Activated CD4-positive, CD25-positive, alpha-beta regulatory T cell treated with anti-CD3 and anti-CD28 coated beads, Interleukin-2, amount 50 U/mL, for 16 hours (primary cell): ENCODE results near the gene TMEM127.
"Not testable (repeated sequence)": the region's sequence is repeated elsewhere in the genome, so short reads cannot be mapped to it uniquely, and the experiment has no call there.

Experiments
- DNase-seq: peaks from one replicate; pipeline ENCODE4 v3.0.0-alpha.2; 2020; ENCODE audit warnings: low read depth, low spot score

TMEM127 gene

DNA sequence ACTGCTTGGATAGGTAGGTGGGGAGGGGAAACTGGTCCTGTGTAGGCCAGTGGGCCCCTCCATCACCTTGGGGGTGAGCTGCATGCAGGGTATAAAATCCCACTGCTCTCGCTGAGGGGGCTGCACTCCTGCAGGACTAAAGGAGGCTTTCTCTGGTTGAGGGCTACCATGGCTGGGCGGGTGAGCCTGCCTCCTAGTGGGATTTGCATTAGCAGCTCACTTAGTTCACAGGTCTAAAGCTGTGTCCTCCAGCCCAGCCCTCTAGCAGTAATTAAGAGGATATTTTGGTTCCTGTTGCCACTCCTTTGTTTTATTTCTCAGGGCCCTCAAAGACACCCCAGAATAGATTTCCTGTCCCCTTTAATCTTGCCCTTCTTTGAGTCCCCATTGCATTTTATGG lies 24.6 kb downstream of the TMEM127 start:
- no peak for DNase-seq

DNA sequence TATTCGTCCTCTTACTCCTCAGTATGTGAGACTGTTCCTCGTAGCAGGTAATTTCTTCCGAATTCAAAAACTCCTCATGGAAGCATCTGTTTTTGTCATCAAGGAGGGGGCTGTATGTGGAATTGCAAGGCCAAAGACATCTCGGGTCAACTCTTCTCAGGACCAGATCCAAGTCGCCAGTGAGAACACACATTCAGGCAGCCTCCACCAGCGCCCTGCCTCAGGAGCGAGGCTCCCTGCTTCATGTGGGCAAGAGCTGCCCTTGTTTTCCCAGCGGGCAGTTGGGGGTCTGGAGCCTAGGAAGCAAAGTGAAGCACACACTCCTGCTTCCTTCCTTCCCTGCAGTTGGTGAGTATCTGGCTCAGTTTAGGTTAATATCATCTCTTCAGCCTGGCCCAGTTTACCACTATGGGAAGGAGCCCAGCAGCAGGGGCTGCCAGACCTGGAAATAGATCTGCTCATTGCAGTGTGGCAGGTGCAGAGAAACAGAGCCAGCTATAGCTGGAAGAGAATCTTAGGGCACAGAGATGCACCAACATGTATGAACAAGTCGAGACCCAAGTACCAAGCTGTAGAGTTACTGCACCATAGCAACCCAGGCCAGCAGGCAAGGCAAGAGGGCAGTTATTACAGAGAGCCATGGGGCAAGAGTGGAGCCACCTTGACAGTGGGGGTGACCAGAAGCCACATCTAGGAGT lies 25.3 kb downstream of the TMEM127 start:
- DNase-seq = no peak

DNA sequence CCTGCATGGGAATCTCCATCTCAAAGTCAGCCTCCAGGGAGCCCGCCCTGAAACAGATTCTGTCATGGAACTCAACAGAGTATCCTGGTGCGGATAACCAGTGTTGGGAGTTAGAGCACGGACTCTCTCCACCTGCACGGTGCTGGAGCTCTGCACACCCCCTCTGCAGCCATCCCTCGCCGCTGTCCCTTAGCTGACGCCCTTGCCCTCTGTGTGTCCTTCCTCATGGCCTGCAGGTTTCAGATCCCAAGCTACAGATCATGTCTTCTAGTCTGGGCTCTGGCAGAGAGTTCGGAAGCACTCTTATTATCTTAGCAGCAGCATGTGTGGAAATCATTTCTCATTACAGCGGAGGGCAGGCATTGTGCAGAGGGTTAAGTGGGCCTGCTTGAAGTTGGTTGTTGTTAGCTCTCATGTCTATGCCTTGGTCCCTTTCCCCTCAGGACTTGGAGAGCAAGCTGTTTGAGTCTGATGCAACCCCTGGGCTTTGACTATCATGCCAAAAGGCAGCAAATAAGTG lies 26.0 kb downstream of the TMEM127 start:
- DNase-seq = no peak

DNA sequence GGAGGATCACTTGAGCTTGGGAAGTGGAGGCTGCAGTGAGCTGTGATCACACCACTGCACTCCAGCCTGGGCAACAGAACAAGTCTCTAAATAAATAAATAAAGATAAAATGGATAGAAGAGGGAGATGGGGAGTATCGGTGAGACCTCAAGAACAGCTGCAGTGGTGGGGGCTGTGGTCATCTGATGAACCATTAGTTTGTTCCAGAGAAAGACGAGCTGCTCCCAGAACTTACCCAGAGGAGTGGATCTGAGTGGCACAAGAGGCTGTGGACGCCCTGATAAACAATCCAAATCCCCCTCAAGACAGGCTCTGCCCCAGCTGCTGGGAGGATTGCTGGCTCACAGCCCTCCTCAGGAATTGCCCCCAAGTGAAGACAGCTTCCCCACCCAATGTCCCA lies 26.7 kb downstream of the TMEM127 start:
- no peak for DNase-seq

DNA sequence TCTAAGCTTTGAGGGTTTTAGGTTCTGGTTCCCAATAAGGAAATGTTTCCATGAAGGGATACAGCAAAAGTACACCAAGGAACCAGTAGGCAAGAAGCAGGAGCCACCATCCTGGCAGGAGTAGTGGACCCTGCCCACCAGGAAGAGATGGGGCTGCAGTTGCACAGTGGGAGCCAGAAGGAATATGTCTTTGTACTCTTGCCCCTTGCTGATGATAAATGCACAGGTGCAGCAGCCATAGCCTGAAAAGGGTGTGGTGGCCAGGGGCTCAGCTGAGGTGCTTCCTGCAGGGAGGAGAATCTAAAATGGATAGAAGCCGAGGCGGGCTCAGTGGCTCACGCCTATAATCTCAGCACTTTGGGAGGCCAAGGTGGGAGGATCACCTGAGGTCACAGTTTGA lies 27.5 kb downstream of the TMEM127 start:
- no peak for DNase-seq

DNA sequence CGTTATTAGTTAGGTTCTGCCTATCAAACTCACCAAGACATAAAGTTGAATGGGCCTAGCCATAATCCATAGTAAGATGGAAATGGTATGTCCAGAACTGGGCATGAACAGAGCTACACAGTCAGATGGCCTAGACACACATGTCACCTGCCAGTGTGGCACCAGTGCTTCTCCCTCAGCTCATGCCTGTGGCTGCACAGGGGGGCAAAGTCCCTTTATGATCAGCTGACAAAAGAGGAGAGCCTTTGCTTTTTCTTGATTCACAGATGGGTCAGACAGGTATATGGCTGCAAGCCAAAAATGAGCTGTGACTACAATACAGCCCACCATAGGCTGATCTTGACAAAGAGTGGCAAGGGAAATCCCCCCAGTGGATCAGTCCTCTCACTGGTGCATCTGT lies 28.9 kb downstream of the TMEM127 start:
- no peak for DNase-seq

DNA sequence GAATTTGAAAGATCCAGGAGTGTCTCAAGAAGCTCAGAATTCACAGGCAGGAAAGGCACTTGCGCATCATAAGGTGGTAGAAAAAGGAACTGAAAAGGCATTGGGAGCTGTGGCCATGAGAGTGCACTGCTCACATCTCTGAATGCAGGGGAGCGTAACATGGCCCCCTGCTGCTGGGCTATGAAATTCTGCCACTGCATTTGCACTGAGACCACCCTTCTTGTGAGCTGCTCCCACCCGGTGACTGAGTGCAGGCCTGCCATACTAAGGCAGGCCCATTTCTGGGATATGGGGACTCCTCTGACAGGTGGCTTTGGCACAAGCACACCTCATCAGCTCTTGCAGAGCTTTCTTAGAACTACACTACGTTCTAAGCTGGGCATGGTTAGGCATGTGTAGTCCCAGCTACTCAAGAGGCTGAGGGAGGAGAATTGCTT lies 31.9 kb downstream of the TMEM127 start:
- no peak for DNase-seq

DNA sequence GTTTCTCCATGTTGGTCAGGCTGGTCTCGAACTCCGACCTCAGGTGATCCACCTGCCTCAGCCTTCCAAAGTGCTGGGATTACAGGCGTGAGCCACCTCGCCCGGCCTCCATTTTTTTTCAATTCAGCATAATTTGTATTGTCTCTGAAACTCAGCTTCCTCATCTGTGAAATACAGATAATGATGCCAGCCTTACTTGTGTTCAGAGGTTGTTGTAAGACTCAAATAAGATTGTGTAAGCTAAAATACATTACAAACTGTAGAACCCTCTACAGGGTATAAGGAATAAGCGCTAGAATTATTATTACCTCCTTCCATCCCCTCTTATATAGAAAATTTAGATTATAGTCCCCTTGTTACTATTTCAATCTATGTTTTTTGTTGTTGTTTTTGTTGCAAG lies 32.4 kb downstream of the TMEM127 start:
- DNase-seq = no peak

DNA sequence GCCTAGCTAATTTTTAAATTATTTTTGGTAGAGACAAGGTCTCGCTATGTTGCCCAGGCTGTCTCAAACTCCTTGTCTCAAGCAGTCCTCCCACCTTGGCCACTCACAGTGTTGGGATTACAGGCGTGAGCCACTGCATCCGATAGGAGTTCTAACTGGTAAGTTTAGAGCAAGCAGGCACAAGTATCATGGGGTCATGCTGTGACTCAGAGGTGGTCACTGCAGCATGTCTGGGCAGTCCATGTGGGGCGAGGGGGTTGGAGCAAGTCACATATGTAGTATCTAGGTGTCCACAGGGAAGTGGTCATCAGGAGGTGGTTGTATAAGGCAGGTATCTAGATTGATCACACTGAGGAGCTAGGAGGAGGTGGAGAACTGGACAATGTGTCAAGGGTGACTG lies 34.5 kb downstream of the TMEM127 start:
- no peak for DNase-seq

DNA sequence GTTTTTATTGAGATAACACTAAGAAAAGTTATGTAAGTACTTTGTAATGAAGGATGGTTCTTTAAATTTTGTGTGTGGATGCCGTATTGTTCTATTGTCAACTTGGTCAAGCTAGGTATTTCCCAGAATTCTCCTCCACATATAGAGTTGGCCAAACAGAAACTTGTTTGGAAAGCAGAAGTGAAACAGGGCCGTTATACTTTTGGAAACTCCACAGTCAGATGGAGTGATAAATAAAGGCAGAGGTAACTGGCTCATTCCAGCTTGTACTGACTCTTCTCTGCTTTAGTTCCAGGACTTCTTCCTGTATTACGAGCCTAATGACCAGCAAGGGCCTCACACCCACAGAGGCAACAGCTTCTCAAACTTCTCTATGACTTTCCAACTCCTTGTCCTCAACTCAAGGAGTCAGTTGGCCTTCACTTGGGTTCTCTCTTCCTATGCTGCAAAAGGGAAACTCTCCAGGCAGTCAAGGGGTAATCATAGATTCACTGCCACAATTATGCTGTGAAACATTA lies 40.7 kb downstream of the TMEM127 start:
- no peak for DNase-seq

DNA sequence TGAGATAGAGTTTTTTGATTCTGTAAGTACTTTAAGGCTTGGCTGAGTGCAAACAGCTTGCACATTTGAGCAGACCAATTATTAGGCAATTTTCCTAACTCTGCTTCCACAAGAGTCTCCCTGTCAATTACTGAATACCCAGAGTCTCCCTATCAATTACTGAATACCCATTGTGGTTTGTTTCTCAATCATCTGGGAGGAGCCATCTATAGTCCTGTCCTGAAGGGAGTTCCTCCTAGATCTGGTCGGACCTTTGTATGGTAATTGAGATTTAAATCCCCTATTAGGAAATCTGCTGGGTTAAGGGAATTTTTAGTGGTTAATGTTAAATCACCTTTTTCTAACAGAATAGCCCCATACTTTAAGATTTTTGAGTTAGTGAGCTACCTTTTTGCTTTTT lies 44.7 kb downstream of the TMEM127 start:
- not testable (repeated sequence) for DNase-seq

DNA sequence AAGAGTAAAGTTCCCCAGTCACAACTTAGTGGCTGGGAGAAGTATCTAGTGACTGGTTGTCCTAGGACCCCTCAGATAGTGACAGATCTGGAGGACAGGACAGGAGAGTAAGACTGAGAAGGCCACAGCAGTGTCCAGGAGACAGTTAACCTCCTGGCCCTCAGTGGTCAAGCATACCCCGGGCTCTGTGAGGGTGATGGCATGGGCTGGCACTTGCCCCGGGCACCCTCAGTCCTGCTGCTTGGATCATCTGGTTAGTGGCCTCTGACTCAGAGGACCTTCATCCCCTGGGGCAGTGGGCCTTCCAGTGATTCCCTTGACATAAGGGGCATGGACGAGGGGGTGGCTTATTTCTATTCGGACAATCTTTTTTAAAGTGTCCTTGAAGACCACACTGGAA lies 45.8 kb downstream of the TMEM127 start:
- DNase-seq = not testable (repeated sequence)

DNA sequence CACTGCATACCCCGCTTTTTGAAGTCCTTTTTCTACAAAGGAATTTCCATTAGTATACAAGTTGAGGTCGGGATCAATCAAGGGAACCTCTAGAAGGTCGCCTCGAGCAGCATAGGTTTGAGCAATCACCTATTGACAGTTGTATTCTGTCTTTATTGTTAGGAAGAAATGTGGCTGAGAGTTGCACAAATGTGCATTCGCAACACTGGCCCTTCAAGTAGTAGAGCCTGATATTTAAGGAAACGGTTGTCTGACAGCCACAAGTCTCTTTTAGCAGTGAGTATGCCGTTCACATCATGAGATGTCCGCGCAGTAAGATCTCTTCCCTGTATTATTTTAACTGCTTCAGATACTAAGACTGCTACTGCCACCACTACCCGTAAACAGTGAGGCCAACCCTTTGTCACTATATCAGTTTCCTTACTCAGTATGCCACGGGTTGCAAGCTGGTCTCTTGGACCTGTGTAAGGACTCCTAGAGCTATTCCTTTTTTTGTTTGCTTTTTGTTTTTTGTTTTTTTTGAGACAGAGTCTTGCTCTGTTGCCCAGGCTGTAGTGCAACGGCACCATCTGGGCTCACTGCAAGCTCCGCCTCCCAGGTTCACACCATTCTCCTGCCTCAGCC lies 47.2 kb downstream of the TMEM127 start:
- no peak for DNase-seq

DNA sequence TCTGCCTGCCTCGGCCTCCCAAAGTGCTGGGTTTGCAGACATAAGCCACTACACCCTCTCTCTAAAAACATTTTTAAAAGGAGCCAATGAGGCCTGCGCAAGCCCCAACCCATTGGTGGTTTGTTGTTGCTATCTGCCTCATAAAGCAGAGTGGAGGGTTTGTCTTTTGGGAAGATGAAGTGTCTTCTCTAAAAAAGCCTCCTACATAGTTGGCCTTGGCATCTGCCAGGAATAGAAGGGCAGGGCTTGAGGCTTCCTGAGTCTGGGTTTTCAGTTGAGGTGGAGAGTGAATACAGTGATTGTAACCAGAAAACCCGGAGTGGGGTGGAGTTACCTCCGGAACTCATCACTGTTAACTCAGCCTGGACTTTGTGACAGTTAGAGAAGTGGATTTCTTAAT lies 51.2 kb downstream of the TMEM127 start:
- no peak for DNase-seq

DNA sequence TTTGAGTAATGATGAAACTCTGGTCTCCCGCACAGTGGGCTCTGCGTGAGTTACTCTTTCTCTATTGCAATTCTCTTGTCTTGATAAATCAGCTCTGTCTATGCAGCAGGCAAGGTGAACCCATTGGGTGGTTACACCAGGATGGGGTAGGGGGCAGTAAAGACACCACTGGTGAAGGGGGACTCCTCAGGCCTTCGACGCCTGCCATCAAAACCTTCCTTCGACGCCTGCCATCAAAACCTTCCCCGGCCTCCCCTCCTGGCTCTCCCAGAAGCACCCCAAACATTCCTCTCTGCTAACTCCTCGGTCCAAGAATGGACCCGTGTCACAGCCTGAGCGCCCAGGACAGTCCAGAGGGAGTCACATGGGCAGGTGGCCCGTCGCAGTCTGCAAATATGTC lies 52.4 kb downstream of the TMEM127 start:
- DNase-seq = no peak

DNA sequence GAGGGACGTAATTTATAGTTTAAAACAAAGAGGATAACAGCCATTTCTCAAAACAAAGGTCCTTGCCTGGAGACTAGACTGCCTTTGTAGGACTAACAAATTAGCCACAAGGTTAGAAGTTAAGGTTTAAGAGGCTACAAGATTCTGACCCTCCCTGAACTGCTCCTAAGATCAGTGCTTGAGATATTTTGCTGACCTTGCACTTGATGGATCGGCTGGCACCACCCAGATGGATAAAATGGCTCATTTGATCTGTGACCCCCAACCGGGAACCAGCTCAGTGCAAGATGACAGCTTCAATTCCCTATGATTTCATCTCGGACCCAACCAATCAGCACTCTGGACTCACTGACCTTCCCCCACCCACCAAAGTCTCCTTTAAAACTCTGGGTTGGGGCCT lies 53.5 kb downstream of the TMEM127 start:
- no peak for DNase-seq

DNA sequence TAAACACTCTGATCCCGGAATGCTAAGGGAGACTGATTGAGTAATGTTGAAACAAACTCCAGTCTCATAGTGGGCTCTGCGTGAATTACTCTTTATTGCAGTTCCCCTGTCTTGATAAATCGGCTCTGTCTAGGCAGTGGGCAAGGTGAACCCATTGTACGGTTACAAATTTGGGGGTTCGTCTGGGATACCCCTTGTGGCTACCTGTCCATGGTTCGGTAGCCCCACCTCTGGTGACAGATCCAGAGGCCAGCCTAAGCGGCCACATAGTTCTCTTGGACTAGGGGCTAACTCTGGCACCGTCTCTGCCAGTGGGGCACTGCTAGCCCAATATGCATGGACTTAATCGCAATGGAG lies 56.1 kb downstream of the TMEM127 start:
- no peak for DNase-seq

DNA sequence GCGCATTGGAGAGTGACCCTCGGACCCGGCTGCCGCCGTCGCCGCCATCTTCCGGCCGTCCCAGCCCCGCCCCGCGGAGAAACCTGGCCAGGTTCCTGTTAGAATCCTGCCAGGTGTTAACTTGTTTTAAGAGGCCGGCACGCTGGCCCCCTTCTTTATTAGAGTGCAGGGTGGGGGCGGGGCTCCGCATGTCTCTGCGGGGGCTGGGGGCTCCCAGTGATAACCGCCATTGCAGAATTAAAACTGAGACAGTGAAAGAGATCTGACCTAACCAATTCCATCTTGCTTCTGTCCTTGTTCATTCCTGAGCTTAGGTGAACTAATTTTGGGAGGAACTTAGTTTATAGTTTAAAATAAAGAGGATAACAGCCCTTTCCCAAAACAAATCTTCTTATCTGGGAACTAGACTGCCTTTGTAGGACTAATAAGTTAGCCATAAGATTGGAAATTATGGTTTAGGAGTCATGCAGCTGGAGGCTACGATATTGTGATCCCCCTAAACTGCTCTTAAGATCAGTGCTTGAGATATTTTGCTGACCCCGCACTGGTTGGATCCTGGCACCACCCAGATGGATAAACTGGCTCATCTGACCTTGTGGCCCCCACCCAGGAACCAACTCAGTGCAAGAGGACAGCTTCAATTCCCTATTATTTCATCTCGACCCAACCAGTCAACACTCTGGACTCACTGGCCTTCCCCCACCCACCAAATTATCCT lies 56.6 kb downstream of the TMEM127 start:
- DNase-seq = no peak

DNA sequence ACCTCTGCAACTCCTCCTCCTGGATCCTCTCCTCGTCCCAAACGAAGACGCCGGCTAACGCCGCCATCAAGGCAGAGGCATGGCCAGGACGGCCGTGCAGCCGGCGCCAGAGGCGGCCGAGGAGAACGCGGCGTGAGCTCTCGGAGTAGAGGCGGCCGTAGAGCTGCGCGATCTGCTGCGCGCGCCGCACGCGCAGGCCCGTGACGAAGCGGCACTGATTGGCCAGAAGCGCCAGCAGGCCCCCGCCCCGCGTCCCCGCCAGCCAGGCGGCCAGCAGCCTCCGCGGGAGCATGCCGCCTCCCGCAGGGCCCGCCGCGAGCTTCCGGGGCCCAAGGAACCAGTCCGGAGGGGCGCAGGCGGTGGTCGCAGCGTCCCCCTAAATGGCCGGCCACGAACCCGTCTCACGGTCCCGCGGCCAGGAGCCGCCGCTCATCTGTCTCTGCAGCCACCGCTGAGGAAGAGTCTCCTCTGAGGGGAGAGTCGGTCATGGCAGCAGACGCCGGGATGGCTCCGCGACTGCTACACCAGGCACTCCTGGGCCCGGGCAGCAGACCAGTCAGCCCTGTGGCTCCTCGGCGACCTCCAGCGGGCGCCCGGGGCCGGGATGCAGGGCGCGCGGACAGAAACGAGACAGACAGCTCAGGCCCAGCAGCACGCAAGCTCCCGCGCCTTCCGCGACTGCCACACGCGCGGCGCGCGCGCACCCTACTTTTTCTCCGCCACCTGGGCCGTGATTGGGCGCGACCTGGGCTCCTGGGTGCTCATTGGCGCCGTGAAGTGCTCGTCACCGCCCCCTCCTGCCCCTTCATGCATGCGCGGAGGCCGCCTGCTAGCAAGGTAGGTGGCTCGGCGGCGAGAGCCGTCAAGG lies 57.4 kb downstream of the TMEM127 start, which contains the start of gene STARD7:
Gene STARD7 (minus strand): TSS at position 685 of the 868 bp plus-strand sequence. CDS start 393 bp downstream, at position 292.
- peak; percentile 88 for DNase-seq

DNA sequence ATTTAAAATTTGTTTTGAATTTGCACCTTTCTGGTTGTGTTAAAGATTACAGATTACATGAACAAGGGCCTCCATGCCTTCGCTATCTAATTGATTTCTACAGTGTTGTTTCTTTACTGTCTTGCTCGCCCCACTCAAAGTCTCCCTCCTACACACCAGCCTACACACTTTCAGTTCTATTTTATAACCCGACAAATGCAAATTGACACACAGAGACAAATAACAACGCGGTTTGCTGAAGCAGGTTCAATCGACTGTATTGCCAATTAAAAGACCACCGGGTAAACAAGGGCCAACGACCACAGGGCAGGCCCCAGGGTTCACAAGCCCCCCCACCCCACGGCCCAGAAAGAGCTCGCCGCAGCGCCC lies 58.0 kb downstream of the TMEM127 start:
- DNase-seq = peak; percentile 5

DNA sequence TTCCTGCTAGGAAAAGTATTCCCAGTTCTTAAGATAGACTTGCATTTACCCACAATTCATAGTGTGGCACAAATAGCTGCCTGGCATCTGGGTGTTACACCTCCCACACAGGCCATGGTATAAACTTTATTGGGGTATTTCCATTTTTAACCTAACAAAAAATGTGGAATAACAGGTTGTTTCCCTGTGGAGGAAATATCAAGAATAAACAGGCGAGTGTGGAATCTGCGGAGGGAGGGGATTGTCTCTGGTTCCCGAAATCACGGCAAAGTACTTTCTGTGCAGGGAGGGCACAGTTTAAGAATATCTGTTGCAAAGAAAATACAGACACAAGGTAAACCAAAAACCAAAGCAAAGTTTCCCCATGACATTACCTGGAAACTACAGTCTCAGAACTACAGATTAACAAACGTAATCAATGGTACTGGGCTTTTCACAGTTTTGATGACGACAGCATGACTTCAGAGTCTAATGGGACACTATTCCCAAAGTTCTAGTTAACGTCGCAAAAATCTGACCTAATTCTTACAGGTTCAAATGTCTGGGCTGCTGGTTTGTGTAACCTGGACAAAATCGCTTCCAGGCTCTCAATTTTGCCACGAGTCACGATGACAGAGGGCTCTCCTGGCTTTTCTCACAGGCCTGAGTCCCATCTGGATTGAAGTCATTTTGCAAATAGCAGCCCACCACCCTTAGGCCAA lies 58.6 kb downstream of the TMEM127 start:
- no peak for DNase-seq
